HG03457 (cell line): Measurements from ENCODE around the gene TMEM259.
"Not testable (repeated sequence)": the region's sequence is repeated elsewhere in the genome, so short reads cannot be mapped to it uniquely, and the experiment has no call there.

ENCODE experiments used
- ATAC-seq: cut with Tn5 transposase; IDR thresholded peaks from one replicate; pipeline ENCODE4 v1.9.1; 2021; ENCODE audit warnings: moderate number of reproducible peaks; ENCODE audit not compliant: unreplicated experiment

Gene TMEM259

GRCh38 chr19:1040476-1041271 lies 19.8 kb upstream of the TMEM259 start:
- no peak for ATAC-seq

DNA sequence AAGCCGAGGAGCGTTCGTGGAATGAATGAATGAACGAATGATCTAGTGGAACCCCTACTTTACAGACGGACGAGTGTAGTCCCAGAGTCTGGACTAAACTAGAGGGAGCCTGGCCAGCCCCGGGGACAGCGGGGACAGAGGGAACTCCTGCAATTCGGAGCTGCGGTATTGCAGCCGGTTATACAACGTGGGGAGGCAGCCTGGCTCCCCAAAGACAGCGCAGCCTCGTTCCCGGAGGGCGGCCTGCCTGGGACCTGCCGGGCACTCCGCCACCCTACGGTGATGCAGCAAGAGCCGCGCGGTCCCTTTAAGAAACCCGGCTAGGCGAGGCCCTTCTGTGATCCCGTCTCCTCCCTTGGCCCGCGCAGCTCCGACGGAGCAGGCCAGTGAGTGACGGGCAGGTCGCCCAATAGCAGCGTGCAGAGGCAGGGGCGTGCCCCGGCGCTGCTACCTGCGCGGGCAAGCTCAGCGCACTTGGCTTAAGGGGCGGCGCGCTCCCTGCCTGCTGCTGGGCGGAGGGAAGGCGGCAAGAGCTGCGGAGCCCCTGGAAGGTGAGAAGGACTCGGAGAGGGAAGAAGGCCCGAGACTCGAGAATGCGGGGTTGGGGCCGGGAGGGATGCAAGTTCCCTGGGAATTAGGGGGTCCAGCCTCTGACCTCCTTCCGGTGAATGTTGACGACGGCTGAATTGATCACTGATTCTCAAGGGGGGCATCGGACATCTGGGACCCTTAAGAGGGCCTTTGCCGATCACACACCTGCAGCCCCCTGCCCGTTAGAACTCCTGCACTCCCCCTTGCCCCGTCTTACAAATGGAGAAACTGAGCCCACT lies 18.9 kb upstream of the TMEM259 start, which contains the start of gene ABCA7:
Gene ABCA7, plus strand, starts transcription at position 462 of the 830 bp plus-strand sequence. CDS start 1,255 bp downstream, outside the sequence.
- ATAC-seq, result peak; percentile 51

GRCh38 chr19:1038978-1039645 lies 18.2 kb upstream of the TMEM259 start:
- ATAC-seq, result no peak

DNA sequence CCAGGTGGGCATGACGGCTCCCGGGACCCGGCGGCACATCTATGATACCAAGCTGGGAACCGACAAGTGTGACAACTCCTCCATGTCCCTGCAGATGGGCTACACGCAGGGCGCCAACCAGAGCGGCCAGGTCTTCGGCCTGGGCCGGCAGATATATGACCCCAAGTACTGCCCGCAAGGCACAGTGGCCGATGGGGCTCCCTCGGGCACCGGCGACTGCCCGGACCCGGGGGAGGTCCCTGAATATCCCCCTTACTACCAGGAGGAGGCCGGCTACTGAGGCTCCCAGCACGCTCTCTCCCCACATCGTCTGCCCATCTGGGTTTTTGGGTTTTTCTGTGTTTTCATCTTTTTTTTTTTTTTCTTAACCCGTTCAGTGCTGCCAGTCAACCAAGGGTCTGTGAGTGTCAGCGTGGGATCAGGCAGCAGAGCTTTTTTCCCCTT lies 16.7 kb upstream of the TMEM259 start:
- no peak for ATAC-seq

GRCh38 chr19:1035998-1036621 lies 15.2 kb upstream of the TMEM259 start:
- no peak for ATAC-seq

DNA sequence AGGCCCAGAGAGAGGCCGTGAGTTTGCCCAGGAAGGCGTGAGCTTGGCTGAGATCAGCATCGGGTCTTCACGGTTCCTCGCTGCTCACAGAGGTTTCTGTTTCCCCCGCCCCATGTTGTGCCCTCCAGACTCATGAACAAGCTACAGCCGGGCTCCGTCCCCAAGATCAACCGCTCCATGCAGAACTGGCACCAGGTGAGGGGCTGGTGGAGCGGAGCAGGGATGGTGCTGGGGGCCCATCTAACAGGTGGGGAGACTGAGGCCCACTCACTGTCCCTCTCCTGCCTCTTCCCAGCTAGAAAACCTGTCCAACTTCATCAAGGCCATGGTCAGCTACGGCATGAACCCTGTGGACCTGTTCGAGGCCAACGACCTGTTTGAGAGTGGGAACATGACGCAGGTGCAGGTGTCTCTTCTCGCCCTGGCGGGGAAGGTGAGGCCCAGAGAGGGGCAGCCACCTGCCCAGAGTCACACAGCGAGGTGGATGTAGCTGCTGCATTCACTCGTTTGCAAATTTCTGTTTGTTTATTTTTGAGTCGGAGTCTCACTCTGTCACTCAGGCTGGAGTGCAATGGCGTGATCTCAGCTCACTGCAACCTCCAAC lies 11.4 kb upstream of the TMEM259 start:
- ATAC-seq, result no peak

GRCh38 chr19:1028062-1028926 lies 7.4 kb upstream of the TMEM259 start:
- no peak for ATAC-seq

DNA sequence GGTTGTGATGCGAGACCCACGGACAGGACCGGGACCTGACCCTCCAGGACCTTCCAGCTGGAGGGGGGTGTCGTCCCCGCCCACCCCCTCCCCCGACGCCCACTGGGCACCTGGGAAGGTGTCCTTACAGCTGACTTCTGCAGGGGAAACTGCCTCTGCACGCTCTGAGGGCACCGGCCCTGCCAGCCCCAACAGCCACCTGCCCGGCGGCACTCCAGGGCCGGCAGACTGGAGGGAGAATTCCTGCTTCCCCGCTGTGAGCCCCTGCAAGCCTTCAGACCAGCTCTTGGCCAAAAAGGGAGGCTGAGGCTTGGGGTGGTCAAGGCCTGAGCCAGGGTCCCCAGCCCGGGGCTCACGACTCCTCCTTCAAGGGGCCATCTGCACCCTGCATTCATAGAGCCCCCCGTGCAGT lies 6.7 kb upstream of the TMEM259 start:
- ATAC-seq, result no peak

GRCh38 chr19:1026783-1027649 lies 6.1 kb upstream of the TMEM259 start:
- ATAC-seq, result no peak

DNA sequence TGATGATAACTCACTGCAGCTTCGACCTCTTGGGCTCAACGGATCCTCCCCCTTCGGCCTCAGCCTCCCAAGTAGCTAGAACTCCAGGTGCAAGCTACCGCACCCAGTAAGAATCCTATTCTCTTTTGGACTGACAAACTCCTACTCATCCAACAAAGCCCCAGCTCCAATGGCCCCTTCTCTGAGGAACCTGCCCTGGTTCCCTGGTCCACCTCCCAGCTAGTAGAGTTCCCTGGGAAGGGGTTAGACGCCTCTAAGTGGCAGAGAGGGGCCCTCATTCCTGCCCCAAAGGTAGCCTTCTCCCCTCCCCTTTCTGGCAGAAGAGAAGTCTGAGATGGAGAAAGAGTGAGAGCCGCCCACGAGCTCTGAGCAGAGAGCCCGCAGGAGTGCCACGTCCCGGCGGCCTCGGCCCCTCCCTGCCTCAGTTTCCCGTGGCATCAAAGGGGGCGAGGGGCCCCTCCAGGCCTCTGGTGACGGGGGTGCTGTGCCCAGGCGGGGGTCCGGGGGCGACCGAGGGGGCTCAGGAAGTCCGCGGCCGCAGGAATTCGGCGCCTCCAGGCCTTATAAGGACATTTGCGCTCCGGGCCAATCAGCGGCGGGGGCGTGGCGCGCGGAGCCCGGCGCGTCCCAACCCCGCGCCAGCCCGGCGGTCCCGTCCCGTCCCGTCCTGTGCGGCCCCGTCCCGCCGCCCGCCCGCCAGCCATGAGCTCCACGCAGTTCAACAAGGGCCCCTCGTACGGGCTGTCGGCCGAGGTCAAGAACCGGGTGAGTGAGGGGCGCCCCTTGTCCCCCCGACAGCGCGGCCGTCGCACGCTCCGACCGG lies 5.2 kb upstream of the TMEM259 start, which contains the start of gene CNN2:
Gene CNN2, plus strand, starts transcription at position 649 of the 823 bp plus-strand sequence. Its CDS starts 54 bp downstream, at position 703.
- ATAC-seq, result no peak

DNA sequence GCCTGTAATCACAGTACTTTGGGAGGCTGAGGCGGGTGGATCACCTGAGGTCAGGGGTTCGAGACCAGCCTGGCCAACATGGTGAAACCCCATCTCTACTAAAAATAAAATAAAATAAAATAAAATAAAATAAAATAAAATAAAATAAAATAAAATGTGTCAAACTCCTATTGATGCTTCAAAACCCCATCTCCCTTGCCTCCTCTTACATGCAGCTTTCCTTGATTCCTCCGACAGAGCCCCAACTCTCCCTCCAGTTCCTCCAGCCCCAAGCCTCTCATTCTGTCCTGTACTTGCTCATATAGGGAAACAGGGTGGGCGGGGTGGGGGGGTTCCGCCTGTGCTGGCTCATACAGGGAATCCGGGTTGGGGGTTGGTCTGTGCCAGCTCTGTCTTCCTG lies 4.2 kb upstream of the TMEM259 start:
- ATAC-seq, result not testable (repeated sequence)

- not testable (repeated sequence) for ATAC-seq
Measured at GRCh38 chr19:1023883-1024188, 2.9 kb upstream of the TMEM259 start.

- no peak for ATAC-seq
Measured at GRCh38 chr19:1019980-1020867, 699 bp downstream of the TMEM259 start.

- ATAC-seq, result no peak
Measured at GRCh38 chr19:1019616-1019961, 1.3 kb downstream of the TMEM259 start.

GRCh38 chr19:1018932-1019615 lies 1.8 kb downstream of the TMEM259 start:
- ATAC-seq, result no peak

- no peak for ATAC-seq
Measured at GRCh38 chr19:1018393-1018792, 2.5 kb downstream of the TMEM259 start.
